Measurements from ENCODE around the gene BEND6. TPM values are rescaled to one million over a fixed set of nuclear protein-coding genes. Genes with fewer than 3 reads are reported as not detected.

BEND6 gene
- total and polyA plus RNA-seq, 2 of the 4 experiments (the other 2 are of a cell fraction), result 4.1 to 9.7 TPM

DNA sequence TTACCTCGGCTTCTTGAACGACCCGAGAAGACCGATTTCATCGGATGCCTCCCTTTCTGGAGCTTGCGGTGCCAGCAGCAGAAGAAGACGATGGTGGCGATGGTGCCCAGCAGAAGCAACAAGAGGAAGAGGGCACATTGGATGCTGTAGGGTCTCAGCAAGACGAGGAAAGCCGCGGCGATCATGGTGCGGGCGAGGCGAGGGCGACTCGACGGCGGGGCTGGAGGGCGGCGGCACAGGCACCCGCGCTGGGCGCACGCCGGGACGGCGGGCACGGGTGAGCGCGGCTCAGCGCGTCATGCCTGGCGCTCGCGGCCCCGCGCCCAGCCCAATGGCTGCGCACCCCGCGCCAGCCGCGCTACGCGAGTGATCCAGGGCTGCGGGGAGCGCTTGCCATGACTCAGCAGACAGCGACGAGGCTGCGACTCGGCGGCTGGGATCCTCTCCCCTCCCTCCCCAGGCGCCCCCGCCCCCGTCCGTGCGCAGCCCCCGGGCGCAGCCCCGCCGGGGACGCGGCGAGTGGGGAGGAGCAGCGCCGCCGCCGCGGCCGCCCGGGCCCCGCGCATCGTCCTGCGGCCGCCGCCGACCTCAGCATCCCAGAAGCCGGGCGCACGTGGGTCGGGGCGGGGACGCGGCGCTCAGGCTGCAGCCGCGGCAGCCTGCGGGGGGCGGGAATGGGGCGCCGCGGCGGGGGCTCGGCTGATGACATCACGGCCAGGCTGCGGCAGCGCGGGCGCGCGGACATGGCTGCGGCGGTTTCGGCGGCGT is at the start of gene BEND6 (continued):
- TF ChIP-seq MXI1 (IDR thresholded peaks at IDR 0.05; ENCODE audit: borderline replicate concordance, low read depth, low read length), result peak; percentile 63; the same call in 1 of the 2 replicates
- TF ChIP-seq, protein P1, sequence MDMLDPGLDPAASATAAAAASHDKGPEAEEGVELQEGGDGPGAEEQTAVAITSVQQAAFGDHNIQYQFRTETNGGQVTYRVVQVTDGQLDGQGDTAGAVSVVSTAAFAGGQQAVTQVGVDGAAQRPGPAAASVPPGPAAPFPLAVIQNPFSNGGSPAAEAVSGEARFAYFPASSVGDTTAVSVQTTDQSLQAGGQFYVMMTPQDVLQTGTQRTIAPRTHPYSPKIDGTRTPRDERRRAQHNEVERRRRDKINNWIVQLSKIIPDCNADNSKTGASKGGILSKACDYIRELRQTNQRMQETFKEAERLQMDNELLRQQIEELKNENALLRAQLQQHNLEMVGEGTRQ (IDR thresholded peaks at IDR 0.05; ENCODE audit: low read depth, low read length), result peak; percentile 44; the same call in 1 of the 2 replicates
- peak; percentile 82 for TF ChIP-seq BHLHE40 (IDR thresholded peaks at IDR 0.05; ENCODE audit: low read depth, low read length)
- TF ChIP-seq RCOR1 (IDR thresholded peaks at IDR 0.05; ENCODE audit: insufficient replicate concordance, low read length), result no peak

All from IMR-90 (cell line).